Activated T-helper 17 cell treated with anti-CD3 and anti-CD28 coated beads, Interleukin-2, amount 50 U/mL, for 72 hours (primary cell): ENCODE measurements around the gene GRB2. TPM values are rescaled to one million over a fixed set of nuclear protein-coding genes. Genes with fewer than 3 reads are reported as not detected.

ENCODE experiments used
- ATAC-seq: fragments of 150-1000 bp; cut with Tn5 transposase; replicated peaks from 2 replicates; pipeline ENCODE4 v1.10.0; 2021; ENCODE audit warnings: mild to moderate bottlenecking, moderate library complexity
- H3K27ac Mint-ChIP-seq: one replicate; pipeline ENCODE4 v1.8.0; 2022; ENCODE audit warnings: mixed read lengths
- H3K27me3 Mint-ChIP-seq: one replicate; pipeline ENCODE4 v1.8.0; 2022; ENCODE audit warnings: mixed read lengths
- H3K36me3 Mint-ChIP-seq: one replicate; pipeline ENCODE4 v1.8.0; 2022; ENCODE audit warnings: low read depth, mild to moderate bottlenecking, mixed read lengths
- H3K4me1 Mint-ChIP-seq: one replicate; pipeline ENCODE4 v1.8.0; 2022; ENCODE audit warnings: mixed read lengths
- H3K4me3 Mint-ChIP-seq: one replicate; pipeline ENCODE4 v1.8.0; 2022; ENCODE audit warnings: mild to moderate bottlenecking, mixed read lengths
- H3K9me3 Mint-ChIP-seq: one replicate; pipeline ENCODE4 v1.8.0; 2022; ENCODE audit warnings: mixed read lengths
- total RNA-seq, 2 donors: library from RNA; stranded (reverse); gene quantifications; one replicate each; pipeline ENCODE4 v1.2.3, GENCODE V29; 2022

Gene GRB2
- total RNA-seq, 2 donors from 2014 or later: 141 to 163 TPM

DNA sequence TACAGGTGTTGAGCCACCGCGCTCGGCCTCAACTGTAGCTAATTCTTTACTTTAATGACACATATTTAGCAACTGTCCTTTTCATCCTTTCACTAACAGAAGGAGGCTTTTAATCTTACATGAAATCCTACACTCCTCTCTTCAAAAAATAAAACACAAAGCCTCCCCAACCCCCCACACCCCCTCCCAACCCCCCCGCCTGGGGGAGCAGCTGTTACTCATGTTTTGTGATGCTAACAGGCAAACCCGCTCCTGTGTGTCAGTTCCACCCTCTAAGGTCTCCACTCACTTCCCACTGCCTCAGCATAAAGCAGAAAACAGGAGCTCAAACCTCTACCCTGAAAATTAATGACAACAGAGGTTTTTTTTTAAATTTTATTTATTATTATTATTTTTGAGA lies 60.8 kb downstream of the GRB2 start:
- H3K4me1 Mint-ChIP-seq: peaks cover 65% of the 10 kb centered on the region
- ATAC-seq: no peak
- no peaks in the 10 kb centered on the region for H3K27me3 Mint-ChIP-seq
- no peak overlapping the region for H3K4me3 Mint-ChIP-seq
- H3K36me3 Mint-ChIP-seq: peaks cover 9% of the 10 kb centered on the region
- no peaks in the 10 kb centered on the region for H3K9me3 Mint-ChIP-seq
- no peak overlapping the region for H3K27ac Mint-ChIP-seq

GRCh38 chr17:75342996-75343395 lies 62.5 kb downstream of the GRB2 start:
- ATAC-seq: no peak
- H3K36me3 Mint-ChIP-seq: peaks cover 9% of the 10 kb centered on the region
- peak overlapping the region; percentile 53 for H3K4me3 Mint-ChIP-seq
- H3K9me3 Mint-ChIP-seq: no peaks in the 10 kb centered on the region
- H3K27me3 Mint-ChIP-seq: no peaks in the 10 kb centered on the region
- H3K4me1 Mint-ChIP-seq: peaks cover 66% of the 10 kb centered on the region
- H3K27ac Mint-ChIP-seq: peak overlapping the region; percentile 66

GRCh38 chr17:75341784-75342486 lies 63.5 kb downstream of the GRB2 start:
- H3K4me1 Mint-ChIP-seq: peaks cover 56% of the 10 kb centered on the region
- ATAC-seq: no peak
- no peaks in the 10 kb centered on the region for H3K27me3 Mint-ChIP-seq
- peaks cover 9% of the 10 kb centered on the region for H3K36me3 Mint-ChIP-seq
- peak overlapping the region; percentile 0 for H3K4me3 Mint-ChIP-seq
- peak overlapping the region; percentile 47 for H3K27ac Mint-ChIP-seq
- no peaks in the 10 kb centered on the region for H3K9me3 Mint-ChIP-seq

DNA sequence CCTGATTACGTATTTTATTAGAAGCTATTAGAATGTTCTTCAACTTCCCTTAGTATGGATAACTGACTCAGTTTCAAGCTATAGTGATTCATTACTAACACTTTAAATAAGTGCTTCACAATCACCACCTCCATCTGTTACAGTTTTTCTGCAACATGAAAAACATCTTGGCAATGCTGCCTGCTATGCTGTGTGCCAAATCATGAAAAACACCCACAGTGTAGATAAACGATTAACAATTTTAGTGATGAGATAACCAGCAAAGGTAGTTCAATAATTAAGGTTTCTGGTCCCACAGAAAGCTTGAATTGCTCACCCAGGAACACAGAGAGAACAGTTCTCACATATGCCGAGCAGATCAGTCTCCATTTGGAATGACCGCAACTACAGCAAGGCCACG lies 64.8 kb downstream of the GRB2 start:
- no peak for ATAC-seq
- Mint-ChIP-seq H3K36me3 (peaks cover 9% of the 10 kb centered on the region), H3K4me1 (peaks cover 48% of the 10 kb centered on the region), H3K27me3 (no peaks in the 10 kb centered on the region), H3K4me3 (peak overlapping the region; percentile 75), H3K27ac (peak overlapping the region; percentile 87), H3K9me3 (no peaks in the 10 kb centered on the region)

GRCh38 chr17:75339971-75340370 lies 65.5 kb downstream of the GRB2 start:
- ATAC-seq: no peak
- H3K27ac Mint-ChIP-seq: peak overlapping the region; percentile 87
- H3K27me3 Mint-ChIP-seq: no peaks in the 10 kb centered on the region
- no peaks in the 10 kb centered on the region for H3K9me3 Mint-ChIP-seq
- peaks cover 9% of the 10 kb centered on the region for H3K36me3 Mint-ChIP-seq
- peak overlapping the region; percentile 75 for H3K4me3 Mint-ChIP-seq
- H3K4me1 Mint-ChIP-seq: peaks cover 43% of the 10 kb centered on the region

- Mint-ChIP-seq H3K4me1 (peaks cover 43% of the 10 kb centered on the region), H3K4me3 (peak overlapping the region; percentile 75), H3K9me3 (no peaks in the 10 kb centered on the region), H3K27ac (peak overlapping the region; percentile 87), H3K27me3 (no peaks in the 10 kb centered on the region), H3K36me3 (peaks cover 10% of the 10 kb centered on the region)
- peak; percentile 69 for ATAC-seq
Observed at GRCh38 chr17:75338335-75338734, 67.1 kb downstream of the GRB2 start.

- Mint-ChIP-seq H3K9me3 (no peaks in the 10 kb centered on the region), H3K4me3 (no peak overlapping the region), H3K36me3 (peaks cover 35% of the 10 kb centered on the region), H3K27me3 (no peaks in the 10 kb centered on the region), H3K4me1 (peaks cover 27% of the 10 kb centered on the region), H3K27ac (no peak overlapping the region)
- ATAC-seq: no peak
Observed at GRCh38 chr17:75335315-75335714, 70.2 kb downstream of the GRB2 start.

DNA sequence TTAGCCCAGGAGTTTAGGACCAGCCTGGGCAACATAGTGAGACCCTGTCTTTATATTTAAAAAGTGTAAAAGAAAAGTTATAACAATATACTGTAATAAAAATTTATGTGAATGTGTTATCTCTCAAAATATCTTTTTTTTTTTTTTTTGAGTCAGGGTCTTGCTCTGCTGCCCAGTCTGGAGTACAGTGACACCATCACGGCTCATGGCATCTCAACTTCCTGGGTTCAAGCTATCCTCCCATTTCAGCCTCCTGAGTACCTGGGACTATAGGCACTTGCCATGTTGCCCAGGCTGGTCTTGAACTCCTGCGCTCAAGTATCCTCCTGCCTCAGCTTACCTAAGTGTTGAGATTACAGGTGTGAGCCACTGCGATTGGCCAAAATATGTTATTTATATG lies 70.8 kb downstream of the GRB2 start:
- Mint-ChIP-seq H3K36me3 (peaks cover 37% of the 10 kb centered on the region), H3K27ac (no peak overlapping the region), H3K9me3 (no peaks in the 10 kb centered on the region), H3K4me1 (peaks cover 22% of the 10 kb centered on the region), H3K27me3 (no peaks in the 10 kb centered on the region), H3K4me3 (no peak overlapping the region)
- no peak for ATAC-seq

DNA sequence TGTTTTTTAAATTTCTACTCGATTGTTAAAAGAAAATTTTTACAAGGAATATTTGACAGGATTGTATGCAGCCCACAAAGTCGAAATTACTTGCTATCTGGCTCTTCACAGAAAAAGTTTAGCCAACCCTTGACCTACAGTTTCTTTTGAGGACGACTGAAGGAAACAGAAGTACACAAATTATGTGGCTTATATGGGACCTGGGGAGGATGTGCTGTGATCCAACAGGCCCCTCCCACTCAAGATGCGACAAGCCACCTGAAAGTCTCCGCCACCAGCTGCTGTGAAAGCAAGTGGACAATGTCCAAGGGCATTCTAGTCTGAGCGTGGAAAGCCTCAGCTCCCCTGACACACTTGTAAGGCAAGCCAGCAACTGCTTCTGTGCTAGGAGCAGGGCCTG lies 73.8 kb downstream of the GRB2 start:
- no peak overlapping the region for H3K4me3 Mint-ChIP-seq
- no peaks in the 10 kb centered on the region for H3K27me3 Mint-ChIP-seq
- peaks cover 55% of the 10 kb centered on the region for H3K36me3 Mint-ChIP-seq
- H3K27ac Mint-ChIP-seq: peak overlapping the region; percentile 12
- peaks cover 13% of the 10 kb centered on the region for H3K4me1 Mint-ChIP-seq
- no peak for ATAC-seq
- H3K9me3 Mint-ChIP-seq: no peaks in the 10 kb centered on the region

- Mint-ChIP-seq H3K27me3 (no peaks in the 10 kb centered on the region), H3K4me3 (no peak overlapping the region), H3K36me3 (peaks cover 80% of the 10 kb centered on the region), H3K27ac (peak overlapping the region; percentile 63), H3K4me1 (no peaks in the 10 kb centered on the region), H3K9me3 (no peaks in the 10 kb centered on the region)
- no peak for ATAC-seq
Observed at GRCh38 chr17:75327757-75328156, 77.7 kb downstream of the GRB2 start.

DNA sequence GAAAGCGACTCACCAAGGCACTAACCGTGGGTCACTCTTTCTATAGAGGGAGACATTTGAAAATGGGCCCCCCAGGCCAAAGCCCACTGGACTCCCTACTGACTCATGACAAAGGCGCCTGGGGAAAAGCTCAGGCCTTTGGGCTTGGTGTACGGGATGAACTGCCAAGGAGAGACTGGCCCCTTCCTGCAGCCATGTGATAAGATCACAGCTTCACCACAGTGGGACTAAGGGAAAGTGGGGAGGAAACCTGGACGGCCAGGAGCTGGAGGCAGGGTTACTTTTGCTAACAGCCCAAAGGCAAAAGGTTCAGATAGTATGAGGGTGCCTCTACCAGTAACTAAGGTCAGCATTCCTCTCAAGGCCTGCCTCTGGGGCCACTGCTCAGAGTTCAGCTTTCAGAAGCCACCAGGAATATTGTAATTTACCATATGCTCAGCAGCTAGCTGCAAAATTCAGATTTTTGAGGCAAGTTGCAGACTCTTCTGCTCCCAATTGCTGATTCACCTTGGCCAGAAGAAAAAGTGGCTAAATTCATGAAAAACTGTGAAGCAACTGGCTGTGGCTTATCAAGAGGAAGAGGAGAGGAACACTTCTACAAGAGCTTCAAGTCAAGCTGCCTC lies 79.1 kb downstream of the GRB2 start:
- no peaks in the 10 kb centered on the region for H3K27me3 Mint-ChIP-seq
- no peaks in the 10 kb centered on the region for H3K4me1 Mint-ChIP-seq
- H3K9me3 Mint-ChIP-seq: no peaks in the 10 kb centered on the region
- no peak for ATAC-seq
- H3K4me3 Mint-ChIP-seq: no peak overlapping the region
- peaks cover 80% of the 10 kb centered on the region for H3K36me3 Mint-ChIP-seq
- H3K27ac Mint-ChIP-seq: peak overlapping the region; percentile 78

- Mint-ChIP-seq H3K27ac (peak overlapping the region; percentile 78), H3K36me3 (peaks cover 80% of the 10 kb centered on the region), H3K4me1 (no peaks in the 10 kb centered on the region), H3K27me3 (no peaks in the 10 kb centered on the region), H3K9me3 (no peaks in the 10 kb centered on the region), H3K4me3 (no peak overlapping the region)
- ATAC-seq: no peak
Observed at GRCh38 chr17:75325827-75326225, 79.7 kb downstream of the GRB2 start.

- Mint-ChIP-seq H3K27me3 (no peaks in the 10 kb centered on the region), H3K36me3 (peaks cover 80% of the 10 kb centered on the region), H3K4me1 (no peaks in the 10 kb centered on the region), H3K4me3 (no peak overlapping the region), H3K27ac (peak overlapping the region; percentile 78), H3K9me3 (no peaks in the 10 kb centered on the region)
- ATAC-seq: no peak
Observed at GRCh38 chr17:75325348-75325747, 80.1 kb downstream of the GRB2 start.

GRCh38 chr17:75321506-75321905 lies 84.0 kb downstream of the GRB2 start:
- H3K27me3 Mint-ChIP-seq: no peaks in the 10 kb centered on the region
- H3K36me3 Mint-ChIP-seq: peaks cover 87% of the 10 kb centered on the region
- no peak for ATAC-seq
- no peaks in the 10 kb centered on the region for H3K4me1 Mint-ChIP-seq
- no peak overlapping the region for H3K4me3 Mint-ChIP-seq
- no peaks in the 10 kb centered on the region for H3K9me3 Mint-ChIP-seq
- no peak overlapping the region for H3K27ac Mint-ChIP-seq

GRCh38 chr17:75319904-75320691 lies 85.4 kb downstream of the GRB2 start:
- peaks cover 77% of the 10 kb centered on the region for H3K36me3 Mint-ChIP-seq
- ATAC-seq: no peak
- no peaks in the 10 kb centered on the region for H3K27me3 Mint-ChIP-seq
- no peak overlapping the region for H3K4me3 Mint-ChIP-seq
- H3K4me1 Mint-ChIP-seq: peaks cover 3% of the 10 kb centered on the region
- H3K27ac Mint-ChIP-seq: peak overlapping the region; percentile 41
- H3K9me3 Mint-ChIP-seq: no peaks in the 10 kb centered on the region
